ENCODE data around the gene COX7A1. TPM values are rescaled to one million over a fixed set of nuclear protein-coding genes. Genes with fewer than 3 reads are reported as not detected.
"Not testable (repeated sequence)": the region's sequence is repeated elsewhere in the genome, so short reads cannot be mapped to it uniquely, and the experiment has no call there.

The COX7A1 gene
- total RNA-seq, 1 experiment from 2014 or later, result not detected

GRCh38 chr19:36196249-36196648 lies 44.0 kb upstream of the COX7A1 start:
- Histone ChIP-seq H4K91ac (ENCODE audit: insufficient read length, low read depth, low read length) (no peak overlapping the region), H3K18ac (ENCODE audit: insufficient read length, low read depth, low read length) (no peak overlapping the region), H3T11ph (ENCODE audit: low read length) (no peak overlapping the region), H3K79me1 (ENCODE audit: insufficient read depth, low read depth, low read length, poor library complexity, severe bottlenecking) (no peaks in the 10 kb centered on the region), H3K9me3 (ENCODE audit: control insufficient read depth, low read depth, low read length) (no peaks in the 10 kb centered on the region), H2BK20ac (ENCODE audit: low read depth, low read length, poor library complexity, severe bottlenecking) (no peak overlapping the region), H3K23ac (ENCODE audit: insufficient read length, low read depth, low read length) (no peak overlapping the region), H2BK12ac (ENCODE audit: insufficient read length, low read depth, low read length) (no peak overlapping the region), H2AK5ac (ENCODE audit: insufficient read length, low read length) (no peak overlapping the region), H2AFZ (ENCODE audit: low read length) (no peak overlapping the region), H2BK15ac (ENCODE audit: low read depth, low read length) (no peak overlapping the region), H2BK5ac (ENCODE audit: insufficient read length, low read length) (no peak overlapping the region), H4K8ac (replicated peaks; ENCODE audit: insufficient read length, low read depth, low read length) (no peak overlapping the region), H3K4me2 (ENCODE audit: insufficient read depth, insufficient read length, low read length) (no peak overlapping the region), H3K9ac (ENCODE audit: extremely low read depth, insufficient read length, low read length) (no peak overlapping the region), H3K14ac (ENCODE audit: insufficient read depth, low read length) (no peak overlapping the region), H3K27ac (ENCODE audit: insufficient read length, low read depth, low read length) (no peak overlapping the region), H2BK120ac (ENCODE audit: low read depth, low read length, poor library complexity, severe bottlenecking) (no peak overlapping the region), H3K4me1 (ENCODE audit: insufficient read depth, low read length) (no peaks in the 10 kb centered on the region), H3K23me2 (ENCODE audit: insufficient read length, low read depth, low read length, poor library complexity, severe bottlenecking) (no peaks in the 10 kb centered on the region), H3K27me3 (ENCODE audit: insufficient read depth, low read length) (no peaks in the 10 kb centered on the region), H3K79me2 (ENCODE audit: insufficient read depth, low read length) (no peaks in the 10 kb centered on the region), H4K5ac (ENCODE audit: insufficient read length, low read depth, low read length) (no peak overlapping the region), H3K56ac (ENCODE audit: insufficient read length, low read depth, low read length) (no peak overlapping the region), H4K20me1 (ENCODE audit: control insufficient read depth, insufficient read depth, insufficient read length) (no peaks in the 10 kb centered on the region), H3K4ac (ENCODE audit: low read depth, low read length) (no peak overlapping the region)
- Mint-ChIP-seq H3K9me3 (no peaks in the 10 kb centered on the region), H3K36me3 (ENCODE audit: insufficient read depth in 1 of 3, low read depth in 3 of 3) (peaks cover 0 to 10% (median 0%) of the 10 kb centered on the region in 3 experiments; a peak in 3 of 7 replicates), H3K27me3 (ENCODE audit: low read depth) (no peaks in the 10 kb centered on the region), H3K4me3 (no peak overlapping the region), H3K4me1 (no peaks in the 10 kb centered on the region), H3K27ac (no peak overlapping the region; a peak in 1 of 7 replicates)
- DNase-seq, result no peak
- no CpG with 5 or more reads among the region's 2 CpGs for WGBS (ENCODE audit: extremely low coverage, insufficient read length, low lambda C conversion rate)
- TF ChIP-seq, protein P1, sequence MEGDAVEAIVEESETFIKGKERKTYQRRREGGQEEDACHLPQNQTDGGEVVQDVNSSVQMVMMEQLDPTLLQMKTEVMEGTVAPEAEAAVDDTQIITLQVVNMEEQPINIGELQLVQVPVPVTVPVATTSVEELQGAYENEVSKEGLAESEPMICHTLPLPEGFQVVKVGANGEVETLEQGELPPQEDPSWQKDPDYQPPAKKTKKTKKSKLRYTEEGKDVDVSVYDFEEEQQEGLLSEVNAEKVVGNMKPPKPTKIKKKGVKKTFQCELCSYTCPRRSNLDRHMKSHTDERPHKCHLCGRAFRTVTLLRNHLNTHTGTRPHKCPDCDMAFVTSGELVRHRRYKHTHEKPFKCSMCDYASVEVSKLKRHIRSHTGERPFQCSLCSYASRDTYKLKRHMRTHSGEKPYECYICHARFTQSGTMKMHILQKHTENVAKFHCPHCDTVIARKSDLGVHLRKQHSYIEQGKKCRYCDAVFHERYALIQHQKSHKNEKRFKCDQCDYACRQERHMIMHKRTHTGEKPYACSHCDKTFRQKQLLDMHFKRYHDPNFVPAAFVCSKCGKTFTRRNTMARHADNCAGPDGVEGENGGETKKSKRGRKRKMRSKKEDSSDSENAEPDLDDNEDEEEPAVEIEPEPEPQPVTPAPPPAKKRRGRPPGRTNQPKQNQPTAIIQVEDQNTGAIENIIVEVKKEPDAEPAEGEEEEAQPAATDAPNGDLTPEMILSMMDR (conservative IDR thresholded peaks at IDR 0.05), result no peak

GRCh38 chr19:36186722-36187121 lies 34.5 kb upstream of the COX7A1 start:
- H3K9ac ChIP-seq (ENCODE audit: extremely low read depth, insufficient read length, low read length); H2AK5ac ChIP-seq (ENCODE audit: insufficient read length, low read length); H4K20me1 ChIP-seq (ENCODE audit: control insufficient read depth, insufficient read depth, insufficient read length); H3K56ac ChIP-seq (ENCODE audit: insufficient read length, low read depth, low read length); H3K23me2 ChIP-seq (ENCODE audit: insufficient read length, low read depth, low read length, poor library complexity, severe bottlenecking); H3K4me3 Mint-ChIP-seq; H3K18ac ChIP-seq (ENCODE audit: insufficient read length, low read depth, low read length); H3K27me3 Mint-ChIP-seq (ENCODE audit: low read depth); H3K4me2 ChIP-seq (ENCODE audit: insufficient read depth, insufficient read length, low read length); H3K79me1 ChIP-seq (ENCODE audit: insufficient read depth, low read depth, low read length, poor library complexity, severe bottlenecking); H2BK120ac ChIP-seq (ENCODE audit: low read depth, low read length, poor library complexity, severe bottlenecking); H3K27ac ChIP-seq (ENCODE audit: insufficient read length, low read depth, low read length); H4K8ac ChIP-seq (replicated peaks; ENCODE audit: insufficient read length, low read depth, low read length); H3K14ac ChIP-seq (ENCODE audit: insufficient read depth, low read length); H2AFZ ChIP-seq (ENCODE audit: low read length); H3K36me3 Mint-ChIP-seq (ENCODE audit: insufficient read depth in 1 of 3, low read depth in 3 of 3); H2BK20ac ChIP-seq (ENCODE audit: low read depth, low read length, poor library complexity, severe bottlenecking); DNase-seq; H2BK5ac ChIP-seq (ENCODE audit: insufficient read length, low read length); H4K5ac ChIP-seq (ENCODE audit: insufficient read length, low read depth, low read length); H3K9me3 ChIP-seq (ENCODE audit: control insufficient read depth, low read depth, low read length); H3K27me3 ChIP-seq (ENCODE audit: insufficient read depth, low read length); H2BK15ac ChIP-seq (ENCODE audit: low read depth, low read length); H4K91ac ChIP-seq (ENCODE audit: insufficient read length, low read depth, low read length); H3K9me3 Mint-ChIP-seq; H2BK12ac ChIP-seq (ENCODE audit: insufficient read length, low read depth, low read length); H3K79me2 ChIP-seq (ENCODE audit: insufficient read depth, low read length); H3K27ac Mint-ChIP-seq; H3K4me1 ChIP-seq (ENCODE audit: insufficient read depth, low read length); H3K4ac ChIP-seq (ENCODE audit: low read depth, low read length); H3T11ph ChIP-seq (ENCODE audit: low read length); H3K23ac ChIP-seq (ENCODE audit: insufficient read length, low read depth, low read length): not testable (repeated sequence)
- H3K4me1 Mint-ChIP-seq, result peaks cover 6 to 17% of the 10 kb centered on the region in 2 experiments; a peak in 3 of 4 replicates
- no CpG with 5 or more reads among the region's 5 CpGs for WGBS (ENCODE audit: extremely low coverage, insufficient read length, low lambda C conversion rate)
